K562 (cell line): ENCODE data around the gene CLCN2. TPM values are rescaled to one million over a fixed set of nuclear protein-coding genes. Genes with fewer than 3 reads are reported as not detected.

ENCODE experiments used
- CCAR2 ChIP-seq: fragments of 200-400 bp; formaldehyde crosslinking; IDR thresholded peaks from 2 replicates; pipeline ENCODE4 v1.6.1; 2017; ENCODE audit warnings: mild to moderate bottlenecking, low read depth, low read length
- CGGBP1 ChIP-seq: fragments of 250-450 bp; sonication (Bioruptor Pico); IDR thresholded peaks from 2 replicates; pipeline ENCODE4 v1.9.0; 2021; ENCODE audit warnings: mild to moderate bottlenecking
- CREB3L1 ChIP-seq: fragments of 450-650 bp; IDR thresholded peaks from 2 replicates; pipeline ENCODE4 v1.6.1; 2014; ENCODE audit warnings: low read depth, mild to moderate bottlenecking, moderate library complexity, borderline replicate concordance
- HNRNPK ChIP-seq: fragments of 200-400 bp; formaldehyde crosslinking; IDR thresholded peaks from one replicate; pipeline ENCODE4 v1.6.1; 2018; ENCODE audit warnings: mild to moderate bottlenecking, low read depth, low read length; ENCODE audit not compliant: poor library complexity, severe bottlenecking
- MLLT1 ChIP-seq, 2 experiments: fragments of 450-650 bp; IDR thresholded peaks; 2 replicates each; pipeline ENCODE4 v1.6.1; 2016
- NCOR1 ChIP-seq: fragments of 450-650 bp; IDR thresholded peaks from 2 replicates; pipeline ENCODE4 v1.6.1; 2016; ENCODE audit warnings: mild to moderate bottlenecking, moderate library complexity
- NFE2L1 ChIP-seq: fragments of 450-650 bp; IDR thresholded peaks from 2 replicates; pipeline ENCODE4 v1.6.1; 2016; ENCODE audit warnings: missing genetic modification characterization, low read depth, mild to moderate bottlenecking, missing compliant biosample characterization, moderate library complexity, borderline replicate concordance
- NFXL1 ChIP-seq: fragments of 450-650 bp; formaldehyde crosslinking; IDR thresholded peaks from 2 replicates; pipeline ENCODE4 v1.4.0; 2021; ENCODE audit warnings: mild to moderate bottlenecking
- NR3C1 ChIP-seq: sonication (generic); formaldehyde crosslinking; IDR thresholded peaks from 2 replicates; pipeline ENCODE4 v1.8.1; 2022; ENCODE audit warnings: missing genetic modification reagents
- PHF8 ChIP-seq: fragments of 200-600 bp; sonication (generic); IDR thresholded peaks from 2 replicates; pipeline ENCODE4 v1.6.1; 2012; ENCODE audit warnings: mixed run types, mild to moderate bottlenecking, inconsistent platforms, low read length, moderate library complexity, borderline replicate concordance
- RB1 ChIP-seq: fragments of 450-650 bp; IDR thresholded peaks from 2 replicates; pipeline ENCODE4 v1.6.1; 2017; ENCODE audit warnings: low read depth, mild to moderate bottlenecking
- RCOR1 ChIP-seq, 2 experiments: IDR thresholded peaks; 2 replicates each; pipeline ENCODE4 v1.6.1; 2012; ENCODE audit warnings: low read depth in 2 of 2, low read length in 2 of 2, borderline replicate concordance in 1 of 2, improper control_type of control experiment in 1 of 2
- RUNX1 ChIP-seq: sonication (generic); IDR thresholded peaks from 2 replicates; pipeline ENCODE4 v1.6.1; 2016; ENCODE audit warnings: antibody characterized with exemption, low read depth
- SAFB2 ChIP-seq: fragments of 200-400 bp; formaldehyde crosslinking; IDR thresholded peaks from 2 replicates; pipeline ENCODE4 v1.6.1; 2018; ENCODE audit warnings: borderline replicate concordance, low read length, low read depth, moderate library complexity; ENCODE audit not compliant: severe bottlenecking
- SIN3A ChIP-seq, 2 experiments: fragments of 150-350 bp in 1 of 2; IDR thresholded peaks; 2 replicates each; pipeline ENCODE4 v1.6.1; 2011 to 2016; ENCODE audit warnings: borderline replicate concordance in 2 of 2, low read depth in 2 of 2, low read length in 2 of 2, mild to moderate bottlenecking in 2 of 2, moderate library complexity in 2 of 2; ENCODE audit not compliant: control insufficient read depth in 1 of 2
- SMAD2 ChIP-seq: fragments of 150-350 bp; IDR thresholded peaks from 2 replicates; pipeline ENCODE4 v1.6.1; 2014; ENCODE audit warnings: low read depth, mild to moderate bottlenecking, low read length
- SNAPC5 ChIP-seq: fragments of 250-450 bp; sonication (Bioruptor Pico); IDR thresholded peaks from 2 replicates; pipeline ENCODE4 v1.8.0; 2021; ENCODE audit warnings: moderate library complexity, mild to moderate bottlenecking, inconsistent platforms
- SREBF1 ChIP-seq: fragments of 150-350 bp; IDR thresholded peaks from 2 replicates; pipeline ENCODE4 v1.6.1; 2014; ENCODE audit warnings: antibody characterized with exemption, low read depth, low read length, borderline replicate concordance
- YY1 ChIP-seq, 3 experiments: IDR thresholded peaks; 2 replicates each; pipeline ENCODE4 v1.6.1; 2011; ENCODE audit warnings: low read length in 2 of 3, mild to moderate bottlenecking in 2 of 3, moderate library complexity in 2 of 3, borderline replicate concordance in 1 of 3, control low read depth in 1 of 3, low read depth in 1 of 3; ENCODE audit not compliant: insufficient read depth in 3 of 3, insufficient replicate concordance in 2 of 3, control insufficient read depth in 1 of 3, insufficient read length in 1 of 3; ENCODE audit errors: extremely low read depth in 1 of 3
- ZFX ChIP-seq: sonication (generic); formaldehyde crosslinking; IDR thresholded peaks from 2 replicates; pipeline ENCODE4 v1.8.0; 2022; ENCODE audit warnings: mild to moderate bottlenecking, missing genetic modification reagents, moderate library complexity
- polyA plus RNA-seq, 8 experiments: library from polyadenylated mRNA; depleted of rRNA in 4 of 8; stranded (reverse) in 5 of 8; unstranded in 3 of 8; fragments of >200 nt; fragmentation: Nextera tagmentation in 2 of 8; fragmentation: Illumina TruSeq in 1 of 8; extraction: Ambion mirVana in 2 of 8; extraction: Trizol in 1 of 8; gene quantifications; 2 replicates each; pipeline versions ENCODE4 v1.2.1 to v1.2.3, GENCODE V29; 2011 to 2014; ENCODE audit warnings: inconsistent platforms in 1 of 8, missing spikeins in 1 of 8
- total RNA-seq, 7 experiments: library from RNA; depleted of rRNA in 6 of 7; stranded (reverse); fragments of >200 nt in 6 of 7; fragmentation: Illumina TruSeq in 2 of 7; extraction: Trizol in 2 of 7; gene quantifications; 2 replicates each; pipeline versions ENCODE4 v1.2.1 to v1.2.3, GENCODE V29; 2011 to 2021; ENCODE audit warnings: low replicate concordance in 1 of 7
- TF ChIP-seq, protein P1 (sequence below): sonication (generic); formaldehyde crosslinking; IDR thresholded peaks from 2 replicates; pipeline ENCODE4 v1.9.0; 2022; ENCODE audit warnings: mild to moderate bottlenecking, missing genetic modification reagents
- TF ChIP-seq, protein P2 (sequence below): fragments of 450-650 bp; formaldehyde crosslinking; IDR thresholded peaks from 2 replicates; pipeline ENCODE4 v1.4.0; 2022; ENCODE audit warnings: mild to moderate bottlenecking, moderate library complexity

The CLCN2 gene
- total and polyA plus RNA-seq, 9 of the 15 experiments (the other 6 are each of a cell fraction or from before 2014, with no cell fraction given) = 0.10 to 14.0 (median 6.9) TPM

- TF ChIP-seq SIN3A (IDR thresholded peaks at IDR 0.05; ENCODE audit: borderline replicate concordance in 2 of 2, control insufficient read depth in 1 of 2, low read depth in 2 of 2, low read length in 2 of 2) (peak in 1 of 2 experiments; percentile 51; a peak in 2 of 4 replicates), NFXL1 (CRISPR knock-in tag) (no peak), RB1 (peak; percentile 67; the same call in 1 of the 2 replicates), CGGBP1 (no peak), MLLT1 (IDR thresholded peaks at IDR 0.05) (no peak), CREB3L1 (no peak), HNRNPK (no peak), NCOR1 (no peak), RUNX1 (no peak), SREBF1 (no peak), NFE2L1 (no peak), NR3C1 (CRISPR knock-in tag) (no peak), SNAPC5 (no peak), ZFX (no peak; the same call in 1 of the 2 replicates), YY1 (IDR thresholded peaks at IDR 0.05; ENCODE audit: borderline replicate concordance in 1 of 3, control insufficient read depth in 1 of 3, extremely low read depth in 1 of 3, insufficient read depth in 3 of 3, insufficient read length in 1 of 3, insufficient replicate concordance in 2 of 3, low read depth in 1 of 3, low read length in 2 of 3) (peak in 1 of 3 experiments; percentile 24), SMAD2 (no peak), CCAR2 (no peak), RCOR1 (IDR thresholded peaks at IDR 0.05; ENCODE audit: borderline replicate concordance in 1 of 2, low read depth in 2 of 2, low read length in 2 of 2) (no peak), SAFB2 (no peak), PHF8 (peak; percentile 71; the same call in 1 of the 2 replicates)
- TF ChIP-seq, protein P1, sequence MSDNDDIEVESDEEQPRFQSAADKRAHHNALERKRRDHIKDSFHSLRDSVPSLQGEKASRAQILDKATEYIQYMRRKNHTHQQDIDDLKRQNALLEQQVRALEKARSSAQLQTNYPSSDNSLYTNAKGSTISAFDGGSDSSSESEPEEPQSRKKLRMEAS (CRISPR knock-in tag) = no peak
- TF ChIP-seq, protein P2, sequence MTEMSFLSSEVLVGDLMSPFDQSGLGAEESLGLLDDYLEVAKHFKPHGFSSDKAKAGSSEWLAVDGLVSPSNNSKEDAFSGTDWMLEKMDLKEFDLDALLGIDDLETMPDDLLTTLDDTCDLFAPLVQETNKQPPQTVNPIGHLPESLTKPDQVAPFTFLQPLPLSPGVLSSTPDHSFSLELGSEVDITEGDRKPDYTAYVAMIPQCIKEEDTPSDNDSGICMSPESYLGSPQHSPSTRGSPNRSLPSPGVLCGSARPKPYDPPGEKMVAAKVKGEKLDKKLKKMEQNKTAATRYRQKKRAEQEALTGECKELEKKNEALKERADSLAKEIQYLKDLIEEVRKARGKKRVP (CRISPR knock-in tag) = no peak
Observed at GRCh38 chr3:184361532-184361931, at the start of gene CLCN2, which contains the start of gene POLR2H (continued).
